NCI-H226 (cell line): ENCODE measurements around the gene STXBP2.

Experiments
- DNase-seq: peaks from one replicate; pipeline ENCODE4 v3.0.0-alpha.2; 2015

STXBP2 gene

GRCh38 chr19:7614859-7615741 lies 21.8 kb upstream of the STXBP2 start:
- DNase-seq = no peak

GRCh38 chr19:7617172-7617571 lies 19.7 kb upstream of the STXBP2 start:
- DNase-seq = no peak

- no peak for DNase-seq
These were observed 19.2 kb upstream of the STXBP2 start for GRCh38 chr19:7617735-7618134.

- no peak for DNase-seq
These were observed 18.6 kb upstream of the STXBP2 start for GRCh38 chr19:7618348-7618747.

GRCh38 chr19:7618771-7619510 lies 18.0 kb upstream of the STXBP2 start:
- DNase-seq = peak; percentile 24

- DNase-seq = no peak
These were observed 17.1 kb upstream of the STXBP2 start for GRCh38 chr19:7619671-7620441.

- no peak for DNase-seq
These were observed 16.2 kb upstream of the STXBP2 start for GRCh38 chr19:7620442-7621412.

GRCh38 chr19:7622933-7623685 lies 13.8 kb upstream of the STXBP2 start:
- no peak for DNase-seq

- DNase-seq = no peak
These were observed 12.9 kb upstream of the STXBP2 start for GRCh38 chr19:7623725-7624603.

GRCh38 chr19:7624810-7625209 lies 12.1 kb upstream of the STXBP2 start:
- DNase-seq = no peak

- no peak for DNase-seq
These were observed 11.0 kb upstream of the STXBP2 start for GRCh38 chr19:7625763-7626372.

- no peak for DNase-seq
These were observed 9.7 kb upstream of the STXBP2 start for GRCh38 chr19:7627166-7627565.

GRCh38 chr19:7628589-7629311 lies 8.2 kb upstream of the STXBP2 start:
- no peak for DNase-seq

- peak; percentile 96 for DNase-seq
These were observed 7.4 kb upstream of the STXBP2 start, which contains the start of the genes PET100 and XAB2 for GRCh38 chr19:7629347-7630054. Gene PET100 (plus strand): TSS chr19:7629793. CDS start chr19:7629834, 41 bp downstream. Gene XAB2 (minus strand): TSS chr19:7629545. CDS start chr19:7629527, 18 bp downstream.

- no peak for DNase-seq
These were observed 5.3 kb upstream of the STXBP2 start for GRCh38 chr19:7631577-7631976.

GRCh38 chr19:7632340-7633203 lies 4.3 kb upstream of the STXBP2 start:
- no peak for DNase-seq

- DNase-seq = no peak
These were observed 3.2 kb upstream of the STXBP2 start, which contains the start of gene PCP2 for GRCh38 chr19:7633698-7634097. Gene PCP2 (minus strand): TSS chr19:7633719. CDS start chr19:7633457, 262 bp downstream.
